ENCODE measurements around the gene TPTE2.

DNA sequence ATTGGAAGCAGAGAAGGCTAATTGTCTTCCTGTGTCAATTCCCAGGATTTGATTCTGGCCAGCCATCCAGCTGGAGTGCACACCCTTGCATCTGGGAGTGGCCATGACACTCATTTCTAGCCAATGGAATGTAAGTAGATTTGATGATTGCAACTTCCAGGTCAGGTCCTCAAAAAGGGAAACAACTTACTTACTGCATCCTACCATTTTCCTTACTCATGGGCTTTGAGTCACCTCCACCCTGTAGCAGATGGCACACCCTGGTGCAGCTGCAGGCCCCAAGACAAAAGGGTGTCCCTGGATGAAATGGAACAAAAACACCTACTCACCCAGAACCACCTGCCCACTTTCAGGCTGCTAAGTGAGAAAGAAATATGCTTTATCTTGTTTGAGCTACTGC is 44.8 kb upstream of the TPTE2 start:
- no peak for TF ChIP-seq EZH2 (IDR thresholded peaks at IDR 0.05; ENCODE audit: borderline replicate concordance, low read depth, low read length, severe bottlenecking)
- TF ChIP-seq, protein P1, sequence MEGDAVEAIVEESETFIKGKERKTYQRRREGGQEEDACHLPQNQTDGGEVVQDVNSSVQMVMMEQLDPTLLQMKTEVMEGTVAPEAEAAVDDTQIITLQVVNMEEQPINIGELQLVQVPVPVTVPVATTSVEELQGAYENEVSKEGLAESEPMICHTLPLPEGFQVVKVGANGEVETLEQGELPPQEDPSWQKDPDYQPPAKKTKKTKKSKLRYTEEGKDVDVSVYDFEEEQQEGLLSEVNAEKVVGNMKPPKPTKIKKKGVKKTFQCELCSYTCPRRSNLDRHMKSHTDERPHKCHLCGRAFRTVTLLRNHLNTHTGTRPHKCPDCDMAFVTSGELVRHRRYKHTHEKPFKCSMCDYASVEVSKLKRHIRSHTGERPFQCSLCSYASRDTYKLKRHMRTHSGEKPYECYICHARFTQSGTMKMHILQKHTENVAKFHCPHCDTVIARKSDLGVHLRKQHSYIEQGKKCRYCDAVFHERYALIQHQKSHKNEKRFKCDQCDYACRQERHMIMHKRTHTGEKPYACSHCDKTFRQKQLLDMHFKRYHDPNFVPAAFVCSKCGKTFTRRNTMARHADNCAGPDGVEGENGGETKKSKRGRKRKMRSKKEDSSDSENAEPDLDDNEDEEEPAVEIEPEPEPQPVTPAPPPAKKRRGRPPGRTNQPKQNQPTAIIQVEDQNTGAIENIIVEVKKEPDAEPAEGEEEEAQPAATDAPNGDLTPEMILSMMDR (IDR thresholded peaks at IDR 0.05; ENCODE audit: borderline replicate concordance, extremely low read depth, low read length, poor library complexity, severe bottlenecking), result no peak
